Suprapubic skin (tissue), 4 donors: ENCODE results near the gene ZNF425. TPM values are rescaled to one million over a fixed set of nuclear protein-coding genes. Genes with fewer than 3 reads are reported as not detected.
A peak's percentile ranks its signal among the peaks of the same experiment; 100 is the strongest.

Experiments
- DNase-seq, 2 donors: peaks; one replicate each; pipeline ENCODE4 v3.0.0-alpha.2; 2019; ENCODE audit warnings: low spot score in 2 of 2
- H3K27ac ChIP-seq: fragments of 200-600 bp; sonication (generic); one replicate; pipeline ENCODE4 v1.5.1; 2019
- H3K27me3 ChIP-seq: fragments of 200-600 bp; sonication (generic); one replicate; pipeline ENCODE4 v1.5.1; 2019
- H3K36me3 ChIP-seq: fragments of 200-600 bp; sonication (generic); one replicate; pipeline ENCODE4 v1.5.1; 2019
- H3K4me1 ChIP-seq: fragments of 200-600 bp; sonication (generic); one replicate; pipeline ENCODE4 v1.5.1; 2019
- H3K4me3 ChIP-seq: fragments of 200-600 bp; sonication (generic); one replicate; pipeline ENCODE4 v1.5.1; 2019; ENCODE audit warnings: mild to moderate bottlenecking
- H3K9me3 ChIP-seq: fragments of 200-600 bp; sonication (generic); one replicate; pipeline ENCODE4 v1.5.1; 2019
- EP300 ChIP-seq: sonication (generic); formaldehyde crosslinking; IDR thresholded peaks from one replicate; pipeline ENCODE4 v1.6.1; 2017; ENCODE audit warnings: antibody characterized with exemption
- POLR2A ChIP-seq, 2 donors: fragments of 450-650 bp; IDR thresholded peaks; one replicate each; pipeline ENCODE4 v1.6.1; 2017; ENCODE audit warnings: antibody characterized with exemption in 2 of 2, mild to moderate bottlenecking in 2 of 2, moderate library complexity in 2 of 2
- POLR2AphosphoS5 ChIP-seq, 3 donors: sonication (generic); formaldehyde crosslinking; IDR thresholded peaks; one replicate each; pipeline ENCODE4 v1.6.1; 2017; ENCODE audit warnings: antibody characterized with exemption in 3 of 3
- WGBS: methylation state at CpG from one replicate; pipeline ENCODE4 v1.1.5; 2018; 5-methylcytosine and 5-hydroxymethylcytosine counted together
- total RNA-seq, 4 donors: library from RNA; depleted of rRNA; stranded (reverse); fragments of >200 nt; gene quantifications; one replicate each; pipeline ENCODE4 v1.1.0, GENCODE V29; 2016
- TF ChIP-seq, protein P1 (sequence below), 2 donors: fragments of 200-600 bp in 1 of 2; fragments of 450-650 bp in 1 of 2; sonication (generic) in 1 of 2; IDR thresholded peaks; one replicate each; pipeline ENCODE4 v1.5.1; 2016 to 2019; ENCODE audit warnings: antibody characterized with exemption in 2 of 2, mild to moderate bottlenecking in 1 of 2, moderate library complexity in 1 of 2

ZNF425 gene
- total RNA-seq, 4 donors from 2014 or later: 2.6 to 5.9 (median 3.7) TPM

DNA sequence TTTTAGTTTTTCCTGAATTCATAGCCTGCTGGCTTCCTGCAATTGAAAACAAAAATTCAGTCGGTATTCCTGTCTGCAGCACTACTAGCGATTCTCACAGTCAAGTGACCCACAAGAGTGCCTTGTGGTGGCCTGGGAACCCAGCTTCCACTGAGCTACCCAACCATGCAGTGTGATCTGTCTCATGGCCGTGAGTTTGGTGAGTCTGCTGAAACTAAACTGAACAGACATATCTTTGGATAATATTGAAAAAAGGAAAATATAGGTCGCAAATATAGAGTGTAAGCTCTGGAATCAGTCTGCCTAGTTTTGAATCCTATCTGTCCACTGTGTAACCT is 53.7 kb downstream of the ZNF425 start:
- Histone ChIP-seq H3K9me3 (no peaks in the 10 kb centered on the region), H3K27ac (no peak overlapping the region), H3K36me3 (peaks cover 30% of the 10 kb centered on the region), H3K4me3 (no peak overlapping the region), H3K27me3 (no peaks in the 10 kb centered on the region), H3K4me1 (peaks cover 10% of the 10 kb centered on the region)
- TF ChIP-seq POLR2AphosphoS5 (IDR thresholded peaks at IDR 0.05): no peak
- WGBS: 91% methylated on average over 4 of the region's 4 CpGs
- DNase-seq: no peak

DNA sequence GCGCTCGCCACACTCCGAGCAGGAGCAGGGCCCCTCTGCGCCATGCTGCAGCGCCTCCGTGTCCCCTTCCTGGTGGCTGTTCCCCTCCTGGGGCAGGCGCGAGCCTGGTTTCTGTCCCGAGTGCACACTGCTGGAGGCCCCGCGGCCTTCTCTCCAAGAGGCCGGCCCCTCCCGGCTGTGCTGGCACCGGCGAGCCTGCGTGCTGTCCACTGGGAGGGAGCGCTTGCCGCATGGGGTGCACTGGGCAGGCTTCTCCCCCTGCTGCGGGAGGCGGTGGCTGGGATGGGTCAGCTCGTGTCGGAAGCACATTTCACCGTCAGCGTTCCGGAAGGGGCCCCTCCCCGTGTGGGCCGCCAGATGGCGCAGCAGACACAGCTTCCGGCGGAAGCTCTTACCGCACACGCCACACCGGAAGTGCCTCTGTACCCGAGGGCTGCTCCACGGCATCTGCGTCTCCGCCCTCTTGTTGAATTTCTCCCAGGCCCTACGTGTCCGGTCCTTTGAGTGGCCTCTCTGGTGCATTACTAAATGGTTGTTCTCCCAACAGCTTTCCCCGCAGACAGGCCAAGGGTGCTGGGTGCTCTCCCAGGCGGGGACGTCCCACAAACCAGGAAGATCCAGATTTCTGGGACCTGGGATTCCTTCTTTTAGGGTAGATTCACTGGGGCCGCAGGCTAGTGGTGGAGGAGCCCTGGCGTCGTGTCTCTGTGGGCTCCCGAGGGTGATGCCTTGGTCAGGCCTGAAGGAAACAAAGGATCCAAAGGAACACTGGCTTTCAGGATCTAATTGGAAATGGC is 54.3 kb downstream of the ZNF425 start:
- TF ChIP-seq EP300 (no peak), POLR2A (IDR thresholded peaks at IDR 0.05) (no peak), POLR2AphosphoS5 (IDR thresholded peaks at IDR 0.05) (no peak)
- TF ChIP-seq, protein P1, sequence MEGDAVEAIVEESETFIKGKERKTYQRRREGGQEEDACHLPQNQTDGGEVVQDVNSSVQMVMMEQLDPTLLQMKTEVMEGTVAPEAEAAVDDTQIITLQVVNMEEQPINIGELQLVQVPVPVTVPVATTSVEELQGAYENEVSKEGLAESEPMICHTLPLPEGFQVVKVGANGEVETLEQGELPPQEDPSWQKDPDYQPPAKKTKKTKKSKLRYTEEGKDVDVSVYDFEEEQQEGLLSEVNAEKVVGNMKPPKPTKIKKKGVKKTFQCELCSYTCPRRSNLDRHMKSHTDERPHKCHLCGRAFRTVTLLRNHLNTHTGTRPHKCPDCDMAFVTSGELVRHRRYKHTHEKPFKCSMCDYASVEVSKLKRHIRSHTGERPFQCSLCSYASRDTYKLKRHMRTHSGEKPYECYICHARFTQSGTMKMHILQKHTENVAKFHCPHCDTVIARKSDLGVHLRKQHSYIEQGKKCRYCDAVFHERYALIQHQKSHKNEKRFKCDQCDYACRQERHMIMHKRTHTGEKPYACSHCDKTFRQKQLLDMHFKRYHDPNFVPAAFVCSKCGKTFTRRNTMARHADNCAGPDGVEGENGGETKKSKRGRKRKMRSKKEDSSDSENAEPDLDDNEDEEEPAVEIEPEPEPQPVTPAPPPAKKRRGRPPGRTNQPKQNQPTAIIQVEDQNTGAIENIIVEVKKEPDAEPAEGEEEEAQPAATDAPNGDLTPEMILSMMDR (IDR thresholded peaks at IDR 0.05): no peak
- Histone ChIP-seq H3K9me3 (no peaks in the 10 kb centered on the region), H3K4me1 (peaks cover 10% of the 10 kb centered on the region), H3K36me3 (peaks cover 30% of the 10 kb centered on the region), H3K27ac (no peak overlapping the region), H3K4me3 (no peak overlapping the region), H3K27me3 (no peaks in the 10 kb centered on the region)
- DNase-seq: no peak
- WGBS: 77% methylated on average over 22 of the region's 46 CpGs

DNA sequence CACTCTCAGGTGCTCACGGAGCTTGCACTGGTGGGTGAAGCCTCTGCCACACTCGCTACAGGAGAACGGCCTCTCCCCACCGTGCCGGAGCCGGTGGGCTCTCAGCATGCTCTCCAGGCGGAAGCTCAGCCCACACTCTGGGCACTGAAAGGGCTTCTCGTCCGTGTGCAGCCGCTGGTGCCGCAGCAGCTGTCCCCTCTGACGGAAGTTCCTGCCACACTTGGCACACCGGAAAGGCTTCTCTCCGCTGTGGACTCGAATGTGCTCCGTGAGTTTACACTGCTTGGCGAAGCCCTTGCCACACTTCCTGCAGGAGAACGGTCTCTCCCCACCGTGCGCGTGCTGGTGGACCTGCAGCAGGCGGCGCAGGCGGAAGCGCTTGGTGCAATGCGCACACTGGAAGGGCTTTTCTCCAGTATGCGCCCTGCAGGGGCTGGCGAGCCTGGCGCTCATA is 54.9 kb downstream of the ZNF425 start:
- TF ChIP-seq, protein P1 (IDR thresholded peaks at IDR 0.05): no peak
- TF ChIP-seq EP300 (no peak), POLR2AphosphoS5 (IDR thresholded peaks at IDR 0.05) (no peak), POLR2A (IDR thresholded peaks at IDR 0.05) (no peak)
- WGBS: 99% methylated on average over 26 of the region's 29 CpGs
- Histone ChIP-seq H3K4me3 (no peak overlapping the region), H3K36me3 (peaks cover 30% of the 10 kb centered on the region), H3K27ac (no peak overlapping the region), H3K4me1 (peaks cover 10% of the 10 kb centered on the region), H3K27me3 (no peaks in the 10 kb centered on the region), H3K9me3 (no peaks in the 10 kb centered on the region)
- peak in 1 of 2 donors; percentile 40 for DNase-seq

DNA sequence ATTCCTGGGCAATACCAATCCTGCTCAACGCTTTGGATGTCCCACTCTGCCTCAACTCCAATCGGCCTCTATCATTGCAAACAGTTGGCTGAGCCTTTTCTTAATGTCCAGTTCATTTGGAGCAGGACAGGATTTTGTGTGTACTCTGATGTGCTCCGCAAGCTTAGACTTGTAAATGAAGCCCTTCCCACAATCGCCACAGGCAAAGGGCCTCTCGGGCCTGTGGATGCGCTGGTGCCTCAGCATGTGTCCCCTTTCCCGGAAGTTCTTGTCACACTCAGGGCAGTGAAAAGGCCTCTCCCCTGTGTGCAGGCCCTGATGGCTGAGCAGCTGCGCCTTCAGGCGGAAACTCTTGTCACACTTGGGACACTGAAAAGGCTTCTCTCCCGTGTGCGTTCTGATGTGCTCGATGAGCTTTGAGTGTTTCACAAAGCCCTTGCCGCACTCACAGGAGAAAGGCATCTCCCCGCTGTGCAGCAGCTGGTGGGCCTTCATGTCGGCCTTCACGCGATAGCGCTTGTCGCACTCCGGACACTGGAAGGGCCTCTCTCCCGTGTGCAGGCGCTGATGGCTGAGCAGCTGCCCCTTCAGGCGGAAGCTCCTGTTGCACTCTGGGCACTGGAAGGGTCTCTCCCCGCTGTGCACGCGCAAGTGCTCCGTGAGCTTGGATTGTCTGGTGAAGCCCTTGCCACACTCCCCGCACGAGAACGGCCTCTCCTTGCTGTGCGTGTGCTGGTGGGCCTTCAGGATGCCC is 55.6 kb downstream of the ZNF425 start:
- H3K36me3 ChIP-seq: peaks cover 30% of the 10 kb centered on the region
- H3K4me1 ChIP-seq: peaks cover 12% of the 10 kb centered on the region
- H3K4me3 ChIP-seq: no peak overlapping the region
- no peak overlapping the region for H3K27ac ChIP-seq
- H3K9me3 ChIP-seq: no peaks in the 10 kb centered on the region
- WGBS: 90% methylated on average over 20 of the region's 31 CpGs
- DNase-seq: peak in 1 of 2 donors; percentile 48
- TF ChIP-seq EP300: no peak
- TF ChIP-seq, protein P1 (IDR thresholded peaks at IDR 0.05): no peak
- no peak for TF ChIP-seq POLR2AphosphoS5 (IDR thresholded peaks at IDR 0.05)
- no peak for TF ChIP-seq POLR2A (IDR thresholded peaks at IDR 0.05)
- no peaks in the 10 kb centered on the region for H3K27me3 ChIP-seq

DNA sequence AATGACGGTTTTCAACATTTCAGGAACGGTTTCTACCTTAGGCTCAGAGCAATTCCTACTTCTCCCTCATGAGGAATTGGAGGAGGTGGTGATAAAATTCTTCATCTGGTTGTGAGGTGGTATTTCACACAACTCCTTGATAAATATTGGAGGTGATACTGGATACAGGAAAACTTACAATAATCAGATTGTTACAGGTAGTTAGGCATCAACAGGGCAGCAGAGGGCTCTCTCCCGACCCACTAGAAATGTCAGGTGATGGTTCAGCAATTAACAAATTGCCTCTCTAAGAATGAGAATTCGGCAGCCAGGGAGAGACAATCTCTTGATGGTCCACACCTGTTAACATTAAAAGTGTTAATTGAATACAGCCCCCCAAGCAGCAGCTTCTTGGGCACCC is 58.3 kb downstream of the ZNF425 start:
- 57% methylated on average over 4 of the region's 4 CpGs for WGBS
- H3K27me3 ChIP-seq: no peaks in the 10 kb centered on the region
- DNase-seq: no peak
- H3K36me3 ChIP-seq: peaks cover 30% of the 10 kb centered on the region
- H3K27ac ChIP-seq: no peak overlapping the region
- peaks cover 4% of the 10 kb centered on the region for H3K4me1 ChIP-seq
- no peaks in the 10 kb centered on the region for H3K9me3 ChIP-seq
- TF ChIP-seq, protein P1 (IDR thresholded peaks at IDR 0.05): no peak
- no peak for TF ChIP-seq POLR2A (IDR thresholded peaks at IDR 0.05)
- no peak for TF ChIP-seq POLR2AphosphoS5 (IDR thresholded peaks at IDR 0.05)
- TF ChIP-seq EP300: no peak
- no peak overlapping the region for H3K4me3 ChIP-seq
